Testis (tissue), 3 donors: ENCODE data around the gene ARHGEF10L. TPM values are rescaled to one million over a fixed set of nuclear protein-coding genes. Genes with fewer than 3 reads are reported as not detected.

ENCODE experiments used
- DNase-seq: peaks from one replicate; pipeline ENCODE4 v3.0.0-alpha.2; 2019
- H3K27ac ChIP-seq, 2 donors: fragments of 200-600 bp; sonication (generic); one replicate each; pipeline ENCODE4 v1.5.1; 2019
- H3K27me3 ChIP-seq: fragments of 200-600 bp; sonication (generic); one replicate; pipeline ENCODE4 v1.5.1; 2019
- H3K36me3 ChIP-seq: fragments of 200-600 bp; sonication (generic); one replicate; pipeline ENCODE4 v1.5.1; 2017; ENCODE audit warnings: low read depth; ENCODE audit errors: missing control alignments
- H3K4me1 ChIP-seq: fragments of 200-600 bp; sonication (generic); one replicate; pipeline ENCODE4 v1.5.1; 2019
- H3K4me3 ChIP-seq, 2 donors: fragments of 200-600 bp; sonication (generic); one replicate each; pipeline ENCODE4 v1.5.1; 2017 to 2019
- H3K9me3 ChIP-seq: fragments of 200-600 bp; sonication (generic); one replicate; pipeline ENCODE4 v1.5.1; 2017
- CTCF ChIP-seq, 3 experiments: fragments of 450-650 bp in 2 of 3; fragments of 200-600 bp in 1 of 3; sonication (generic) in 1 of 3; IDR thresholded peaks; one replicate each; pipeline ENCODE4 v1.5.1; 2016 to 2019; ENCODE audit warnings: antibody characterized with exemption in 3 of 3, mild to moderate bottlenecking in 2 of 3, moderate library complexity in 1 of 3
- POLR2A ChIP-seq: fragments of 450-650 bp; IDR thresholded peaks from one replicate; pipeline ENCODE4 v1.6.1; 2017; ENCODE audit warnings: antibody characterized with exemption, mild to moderate bottlenecking, moderate library complexity
- WGBS, 2 donors: methylation state at CpG; one replicate each; pipeline ENCODE4 v1.1.5; 2018; 5-methylcytosine and 5-hydroxymethylcytosine counted together
- intact Hi-C: fragments of 100-400 bp; cut with DNase I; formaldehyde crosslinking; loops from one replicate; pipeline ENCODE4 v1.15.1; 2023; ENCODE audit warnings: low total_unique reads
- polyA plus RNA-seq: library from polyadenylated mRNA; stranded (reverse); fragments of 350-450 nt; fragmentation: Illumina TruSeq; extraction: RNeasy Lipid Tissue Mini Kit (QIAGEN cat#74804); gene quantifications from one replicate; pipeline ENCODE4 v1.2.3, GENCODE V29; 2014; ENCODE audit warnings: low read depth, low replicate concordance; ENCODE audit not compliant: insufficient read depth
- total RNA-seq, 2 donors: library from RNA; depleted of rRNA; stranded (reverse); fragments of >200 nt; gene quantifications; one replicate each; pipeline ENCODE4 v1.2.3, GENCODE V29; 2016

ARHGEF10L gene
- total and polyA plus RNA-seq, 3 donors from 2014 or later, result 13.5 to 20.3 (median 18.4) TPM

- Histone ChIP-seq H3K4me3 (no peak overlapping the region), H3K4me1 (no peaks in the 10 kb centered on the region), H3K9me3 (no peaks in the 10 kb centered on the region), H3K36me3 (no peaks in the 10 kb centered on the region), H3K27me3 (no peaks in the 10 kb centered on the region), H3K27ac (no peak overlapping the region)
- intact Hi-C loops, result no loop called here
- DNase-seq, result no peak
- TF ChIP-seq CTCF (IDR thresholded peaks at IDR 0.05), result no peak
- TF ChIP-seq POLR2A, result no peak
- WGBS, 2 donors, result 92 to 93% methylated on average over 3 to 6 of the region's 6 CpGs
Observed at GRCh38 chr1:17678011-17678410, 138.5 kb downstream of the ARHGEF10L start.

- no peak for DNase-seq
- Histone ChIP-seq H3K4me1 (no peaks in the 10 kb centered on the region), H3K4me3 (no peak overlapping the region), H3K27ac (no peak overlapping the region), H3K27me3 (no peaks in the 10 kb centered on the region), H3K36me3 (no peaks in the 10 kb centered on the region), H3K9me3 (no peaks in the 10 kb centered on the region)
- no peak for TF ChIP-seq POLR2A
- TF ChIP-seq CTCF (IDR thresholded peaks at IDR 0.05), result no peak
- intact Hi-C loops, result no loop called here
- WGBS, 2 donors, result 94% methylated on average over 12 to 16 of the region's 16 CpGs
Observed at GRCh38 chr1:17679856-17680255, 140.4 kb downstream of the ARHGEF10L start.

- no peaks in the 10 kb centered on the region for H3K27me3 ChIP-seq
- H3K27ac ChIP-seq, result no peak overlapping the region
- DNase-seq, result no peak
- no peak for TF ChIP-seq POLR2A
- TF ChIP-seq CTCF (IDR thresholded peaks at IDR 0.05), result no peak
- H3K9me3 ChIP-seq, result no peaks in the 10 kb centered on the region
- H3K4me3 ChIP-seq, result no peak overlapping the region
- 92 to 95% methylated on average over 10 of the region's 10 CpGs for WGBS, 2 donors
- no peaks in the 10 kb centered on the region for H3K36me3 ChIP-seq
- intact Hi-C loops, result no loop called here
- no peaks in the 10 kb centered on the region for H3K4me1 ChIP-seq
Observed at GRCh38 chr1:17680308-17680707, 140.8 kb downstream of the ARHGEF10L start.

- 92 to 100% methylated on average over 4 of the region's 4 CpGs for WGBS, 2 donors
- H3K4me3 ChIP-seq, result no peak overlapping the region
- no peaks in the 10 kb centered on the region for H3K9me3 ChIP-seq
- DNase-seq, result no peak
- intact Hi-C loops, result no loop called here
- no peak overlapping the region for H3K27ac ChIP-seq
- no peaks in the 10 kb centered on the region for H3K36me3 ChIP-seq
- no peaks in the 10 kb centered on the region for H3K27me3 ChIP-seq
- no peak for TF ChIP-seq POLR2A
- no peak for TF ChIP-seq CTCF (IDR thresholded peaks at IDR 0.05)
- no peaks in the 10 kb centered on the region for H3K4me1 ChIP-seq
Observed at GRCh38 chr1:17682400-17682799, 142.9 kb downstream of the ARHGEF10L start.

GRCh38 chr1:17683598-17683997, 144.1 kb downstream of the ARHGEF10L start:
- Histone ChIP-seq H3K9me3 (no peaks in the 10 kb centered on the region), H3K4me1 (no peaks in the 10 kb centered on the region), H3K27ac (no peak overlapping the region), H3K4me3 (no peak overlapping the region), H3K27me3 (no peaks in the 10 kb centered on the region), H3K36me3 (no peaks in the 10 kb centered on the region)
- intact Hi-C loops, result no loop called here
- no peak for TF ChIP-seq CTCF (IDR thresholded peaks at IDR 0.05)
- no peak for TF ChIP-seq POLR2A
- no peak for DNase-seq
- WGBS, 2 donors, result 93% methylated on average over 11 of the region's 11 CpGs
